ENCODE measurements around the gene RNF169. TPM values are rescaled to one million over a fixed set of nuclear protein-coding genes. Genes with fewer than 3 reads are reported as not detected.

The RNF169 gene
- total and polyA plus RNA-seq, 2 experiments from 2014 or later: 0.78 to 16.5 TPM

DNA sequence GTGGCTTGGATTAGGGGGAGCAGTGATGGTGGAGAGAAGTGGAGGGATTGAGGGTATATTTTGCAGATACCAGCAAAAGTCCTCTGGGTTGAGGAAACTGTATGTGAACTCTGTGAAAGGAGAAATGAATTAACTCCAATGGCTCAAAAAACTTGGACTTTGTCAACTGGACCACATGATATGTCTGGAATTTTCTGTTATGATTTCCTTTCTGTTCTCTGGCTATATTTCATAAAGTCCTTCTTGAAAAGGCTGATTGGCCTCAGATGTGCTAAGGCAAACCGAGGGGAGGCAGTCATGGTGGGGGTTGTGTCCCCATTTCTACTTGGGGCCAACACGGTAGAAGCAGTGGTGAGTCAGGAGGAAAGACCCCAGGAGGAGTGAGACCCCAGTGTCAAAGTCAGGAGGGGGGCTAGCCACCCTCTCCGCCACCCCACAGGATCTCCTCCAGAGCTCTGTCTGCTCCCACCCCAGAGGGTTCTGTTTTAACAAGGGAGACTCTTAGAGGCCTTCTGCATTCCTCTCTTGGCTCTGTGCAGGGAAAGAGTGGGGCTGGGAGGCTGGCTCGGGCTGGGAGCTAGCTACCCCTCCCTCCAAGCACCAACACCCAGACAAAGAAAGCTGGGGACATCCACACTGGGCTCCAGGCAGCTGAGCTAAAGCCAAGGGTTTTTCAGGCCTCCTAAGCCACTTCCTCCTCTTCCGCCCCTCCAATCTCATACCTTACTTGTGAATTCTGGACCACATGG, 31.3 kb upstream of the RNF169 start:
- no peaks in the 10 kb centered on the region for H3K36me3 Mint-ChIP-seq (ENCODE audit: low read depth)
- Histone ChIP-seq H4K20me1 (replicated peaks; ENCODE audit: insufficient read depth) (no peaks in the 10 kb centered on the region), H3K4me3 (no peak overlapping the region), H3K4me2 (no peak overlapping the region), H3K27ac (ENCODE audit: low read depth) (no peak overlapping the region), H3K9me2 (ENCODE audit: insufficient read depth) (0 out of 2 replicates have a peak, but pooled peaks cover 7% of the 10 kb centered on the region), H3F3A (replicated peaks; ENCODE audit: low read depth) (no peaks in the 10 kb centered on the region), H3K36me3 (ENCODE audit: insufficient read depth) (no peaks in the 10 kb centered on the region; the same call in 1 of the 2 replicates), H3K27me3 (ENCODE audit: insufficient read depth) (no peaks in the 10 kb centered on the region), H3K4me1 (ENCODE audit: insufficient read depth) (peaks cover 9% of the 10 kb centered on the region), H2AFZ (no peak overlapping the region), H3K79me2 (replicated peaks; ENCODE audit: insufficient read depth) (no peaks in the 10 kb centered on the region)
- no peaks in the 10 kb centered on the region for H3K9me3 Mint-ChIP-seq
- peaks cover 10% of the 10 kb centered on the region for H3K4me1 Mint-ChIP-seq
- H3K27me3 Mint-ChIP-seq (ENCODE audit: insufficient read depth, low read depth, poor library complexity): peaks cover 21% of the 10 kb centered on the region
- no peak overlapping the region; the same call in none of the 2 replicates for H3K27ac Mint-ChIP-seq
- peak; percentile 48 for ATAC-seq
- DNase-seq (ENCODE audit: low spot score): no peak
- TF ChIP-seq, protein P1, sequence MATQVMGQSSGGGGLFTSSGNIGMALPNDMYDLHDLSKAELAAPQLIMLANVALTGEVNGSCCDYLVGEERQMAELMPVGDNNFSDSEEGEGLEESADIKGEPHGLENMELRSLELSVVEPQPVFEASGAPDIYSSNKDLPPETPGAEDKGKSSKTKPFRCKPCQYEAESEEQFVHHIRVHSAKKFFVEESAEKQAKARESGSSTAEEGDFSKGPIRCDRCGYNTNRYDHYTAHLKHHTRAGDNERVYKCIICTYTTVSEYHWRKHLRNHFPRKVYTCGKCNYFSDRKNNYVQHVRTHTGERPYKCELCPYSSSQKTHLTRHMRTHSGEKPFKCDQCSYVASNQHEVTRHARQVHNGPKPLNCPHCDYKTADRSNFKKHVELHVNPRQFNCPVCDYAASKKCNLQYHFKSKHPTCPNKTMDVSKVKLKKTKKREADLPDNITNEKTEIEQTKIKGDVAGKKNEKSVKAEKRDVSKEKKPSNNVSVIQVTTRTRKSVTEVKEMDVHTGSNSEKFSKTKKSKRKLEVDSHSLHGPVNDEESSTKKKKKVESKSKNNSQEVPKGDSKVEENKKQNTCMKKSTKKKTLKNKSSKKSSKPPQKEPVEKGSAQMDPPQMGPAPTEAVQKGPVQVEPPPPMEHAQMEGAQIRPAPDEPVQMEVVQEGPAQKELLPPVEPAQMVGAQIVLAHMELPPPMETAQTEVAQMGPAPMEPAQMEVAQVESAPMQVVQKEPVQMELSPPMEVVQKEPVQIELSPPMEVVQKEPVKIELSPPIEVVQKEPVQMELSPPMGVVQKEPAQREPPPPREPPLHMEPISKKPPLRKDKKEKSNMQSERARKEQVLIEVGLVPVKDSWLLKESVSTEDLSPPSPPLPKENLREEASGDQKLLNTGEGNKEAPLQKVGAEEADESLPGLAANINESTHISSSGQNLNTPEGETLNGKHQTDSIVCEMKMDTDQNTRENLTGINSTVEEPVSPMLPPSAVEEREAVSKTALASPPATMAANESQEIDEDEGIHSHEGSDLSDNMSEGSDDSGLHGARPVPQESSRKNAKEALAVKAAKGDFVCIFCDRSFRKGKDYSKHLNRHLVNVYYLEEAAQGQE (IDR thresholded peaks at IDR 0.05; ENCODE audit: unreplicated experiment): no peak
- TF ChIP-seq EZH2phosphoT487 (IDR thresholded peaks at IDR 0.05; ENCODE audit: unreplicated experiment) (no peak), ZNF331 (CRISPR knock-in tag; IDR thresholded peaks at IDR 0.05; ENCODE audit: low read depth) (no peak), NANOG (IDR thresholded peaks at IDR 0.05; ENCODE audit: borderline replicate concordance) (no peak), STAT1 (IDR thresholded peaks at IDR 0.05; ENCODE audit: unreplicated experiment) (no peak), ZNF114 (CRISPR knock-in tag; IDR thresholded peaks at IDR 0.05) (no peak), JUNB (IDR thresholded peaks at IDR 0.05; ENCODE audit: unreplicated experiment) (no peak), POLR2AphosphoS5 (IDR thresholded peaks at IDR 0.05; ENCODE audit: low read depth) (no peak), EZH2 (IDR thresholded peaks at IDR 0.05; ENCODE audit: low read depth, unreplicated experiment) (no peak), CREB1 (CRISPR knock-in tag; IDR thresholded peaks at IDR 0.05; ENCODE audit: low read depth) (no peak)
- TF ChIP-seq, protein P2, sequence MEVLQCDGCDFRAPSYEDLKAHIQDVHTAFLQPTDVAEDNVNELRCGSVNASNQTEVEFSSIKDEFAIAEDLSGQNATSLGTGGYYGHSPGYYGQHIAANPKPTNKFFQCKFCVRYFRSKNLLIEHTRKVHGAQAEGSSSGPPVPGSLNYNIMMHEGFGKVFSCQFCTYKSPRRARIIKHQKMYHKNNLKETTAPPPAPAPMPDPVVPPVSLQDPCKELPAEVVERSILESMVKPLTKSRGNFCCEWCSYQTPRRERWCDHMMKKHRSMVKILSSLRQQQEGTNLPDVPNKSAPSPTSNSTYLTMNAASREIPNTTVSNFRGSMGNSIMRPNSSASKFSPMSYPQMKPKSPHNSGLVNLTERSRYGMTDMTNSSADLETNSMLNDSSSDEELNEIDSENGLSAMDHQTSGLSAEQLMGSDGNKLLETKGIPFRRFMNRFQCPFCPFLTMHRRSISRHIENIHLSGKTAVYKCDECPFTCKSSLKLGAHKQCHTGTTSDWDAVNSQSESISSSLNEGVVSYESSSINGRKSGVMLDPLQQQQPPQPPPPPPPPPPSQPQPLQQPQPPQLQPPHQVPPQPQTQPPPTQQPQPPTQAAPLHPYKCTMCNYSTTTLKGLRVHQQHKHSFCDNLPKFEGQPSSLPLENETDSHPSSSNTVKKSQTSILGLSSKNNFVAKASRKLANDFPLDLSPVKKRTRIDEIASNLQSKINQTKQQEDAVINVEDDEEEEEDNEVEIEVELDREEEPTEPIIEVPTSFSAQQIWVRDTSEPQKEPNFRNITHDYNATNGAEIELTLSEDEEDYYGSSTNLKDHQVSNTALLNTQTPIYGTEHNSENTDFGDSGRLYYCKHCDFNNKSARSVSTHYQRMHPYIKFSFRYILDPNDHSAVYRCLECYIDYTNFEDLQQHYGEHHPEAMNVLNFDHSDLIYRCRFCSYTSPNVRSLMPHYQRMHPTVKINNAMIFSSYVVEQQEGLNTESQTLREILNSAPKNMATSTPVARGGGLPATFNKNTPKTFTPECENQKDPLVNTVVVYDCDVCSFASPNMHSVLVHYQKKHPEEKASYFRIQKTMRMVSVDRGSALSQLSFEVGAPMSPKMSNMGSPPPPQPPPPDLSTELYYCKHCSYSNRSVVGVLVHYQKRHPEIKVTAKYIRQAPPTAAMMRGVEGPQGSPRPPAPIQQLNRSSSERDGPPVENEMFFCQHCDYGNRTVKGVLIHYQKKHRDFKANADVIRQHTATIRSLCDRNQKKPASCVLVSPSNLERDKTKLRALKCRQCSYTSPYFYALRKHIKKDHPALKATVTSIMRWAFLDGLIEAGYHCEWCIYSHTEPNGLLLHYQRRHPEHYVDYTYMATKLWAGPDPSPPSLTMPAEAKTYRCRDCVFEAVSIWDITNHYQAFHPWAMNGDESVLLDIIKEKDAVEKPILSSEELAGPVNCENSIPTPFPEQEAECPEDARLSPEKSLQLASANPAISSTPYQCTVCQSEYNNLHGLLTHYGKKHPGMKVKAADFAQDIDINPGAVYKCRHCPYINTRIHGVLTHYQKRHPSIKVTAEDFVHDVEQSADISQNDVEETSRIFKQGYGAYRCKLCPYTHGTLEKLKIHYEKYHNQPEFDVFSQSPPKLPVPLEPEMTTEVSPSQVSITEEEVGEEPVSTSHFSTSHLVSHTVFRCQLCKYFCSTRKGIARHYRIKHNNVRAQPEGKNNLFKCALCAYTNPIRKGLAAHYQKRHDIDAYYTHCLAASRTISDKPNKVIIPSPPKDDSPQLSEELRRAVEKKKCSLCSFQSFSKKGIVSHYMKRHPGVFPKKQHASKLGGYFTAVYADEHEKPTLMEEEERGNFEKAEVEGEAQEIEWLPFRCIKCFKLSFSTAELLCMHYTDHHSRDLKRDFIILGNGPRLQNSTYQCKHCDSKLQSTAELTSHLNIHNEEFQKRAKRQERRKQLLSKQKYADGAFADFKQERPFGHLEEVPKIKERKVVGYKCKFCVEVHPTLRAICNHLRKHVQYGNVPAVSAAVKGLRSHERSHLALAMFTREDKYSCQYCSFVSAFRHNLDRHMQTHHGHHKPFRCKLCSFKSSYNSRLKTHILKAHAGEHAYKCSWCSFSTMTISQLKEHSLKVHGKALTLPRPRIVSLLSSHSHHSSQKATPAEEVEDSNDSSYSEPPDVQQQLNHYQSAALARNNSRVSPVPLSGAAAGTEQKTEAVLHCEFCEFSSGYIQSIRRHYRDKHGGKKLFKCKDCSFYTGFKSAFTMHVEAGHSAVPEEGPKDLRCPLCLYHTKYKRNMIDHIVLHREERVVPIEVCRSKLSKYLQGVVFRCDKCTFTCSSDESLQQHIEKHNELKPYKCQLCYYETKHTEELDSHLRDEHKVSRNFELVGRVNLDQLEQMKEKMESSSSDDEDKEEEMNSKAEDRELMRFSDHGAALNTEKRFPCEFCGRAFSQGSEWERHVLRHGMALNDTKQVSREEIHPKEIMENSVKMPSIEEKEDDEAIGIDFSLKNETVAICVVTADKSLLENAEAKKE (CRISPR knock-in tag; IDR thresholded peaks at IDR 0.05): no peak
- TF ChIP-seq, protein P3, sequence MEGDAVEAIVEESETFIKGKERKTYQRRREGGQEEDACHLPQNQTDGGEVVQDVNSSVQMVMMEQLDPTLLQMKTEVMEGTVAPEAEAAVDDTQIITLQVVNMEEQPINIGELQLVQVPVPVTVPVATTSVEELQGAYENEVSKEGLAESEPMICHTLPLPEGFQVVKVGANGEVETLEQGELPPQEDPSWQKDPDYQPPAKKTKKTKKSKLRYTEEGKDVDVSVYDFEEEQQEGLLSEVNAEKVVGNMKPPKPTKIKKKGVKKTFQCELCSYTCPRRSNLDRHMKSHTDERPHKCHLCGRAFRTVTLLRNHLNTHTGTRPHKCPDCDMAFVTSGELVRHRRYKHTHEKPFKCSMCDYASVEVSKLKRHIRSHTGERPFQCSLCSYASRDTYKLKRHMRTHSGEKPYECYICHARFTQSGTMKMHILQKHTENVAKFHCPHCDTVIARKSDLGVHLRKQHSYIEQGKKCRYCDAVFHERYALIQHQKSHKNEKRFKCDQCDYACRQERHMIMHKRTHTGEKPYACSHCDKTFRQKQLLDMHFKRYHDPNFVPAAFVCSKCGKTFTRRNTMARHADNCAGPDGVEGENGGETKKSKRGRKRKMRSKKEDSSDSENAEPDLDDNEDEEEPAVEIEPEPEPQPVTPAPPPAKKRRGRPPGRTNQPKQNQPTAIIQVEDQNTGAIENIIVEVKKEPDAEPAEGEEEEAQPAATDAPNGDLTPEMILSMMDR (conservative IDR thresholded peaks at IDR 0.05; ENCODE audit: low read depth in 2 of 2): no peak
- TF ChIP-seq, protein P4, sequence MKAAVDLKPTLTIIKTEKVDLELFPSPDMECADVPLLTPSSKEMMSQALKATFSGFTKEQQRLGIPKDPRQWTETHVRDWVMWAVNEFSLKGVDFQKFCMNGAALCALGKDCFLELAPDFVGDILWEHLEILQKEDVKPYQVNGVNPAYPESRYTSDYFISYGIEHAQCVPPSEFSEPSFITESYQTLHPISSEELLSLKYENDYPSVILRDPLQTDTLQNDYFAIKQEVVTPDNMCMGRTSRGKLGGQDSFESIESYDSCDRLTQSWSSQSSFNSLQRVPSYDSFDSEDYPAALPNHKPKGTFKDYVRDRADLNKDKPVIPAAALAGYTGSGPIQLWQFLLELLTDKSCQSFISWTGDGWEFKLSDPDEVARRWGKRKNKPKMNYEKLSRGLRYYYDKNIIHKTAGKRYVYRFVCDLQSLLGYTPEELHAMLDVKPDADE (IDR thresholded peaks at IDR 0.05): no peak
- H3K4me3 Mint-ChIP-seq: no peak overlapping the region

Data from GM23338 (cell line).